B cell (primary cell): ENCODE results near the gene CMIP. TPM values are rescaled to one million over a fixed set of nuclear protein-coding genes. Genes with fewer than 3 reads are reported as not detected.

ENCODE experiments used
- ATAC-seq: fragments of 200-7000 bp; cut with Tn5 transposase; one replicate; pipeline ENCODE4 v1.10.0; 2021; ENCODE audit warnings: low read depth, mild to moderate bottlenecking, moderate number of reproducible peaks, moderate library complexity
- CTCF ChIA-PET: fragments of 350-600 bp; sonication (Branson Sonifier 250); formaldehyde crosslinking; loops from one replicate; lab custom pipeline; 2021; ENCODE audit warnings: antibody characterized with exemption, inconsistent platforms; lab: Charles Lee
- POLR2A ChIA-PET: fragments of 350-600 bp; sonication (Branson Sonifier 250); formaldehyde crosslinking; loops from one replicate; lab custom pipeline; 2021; ENCODE audit warnings: antibody characterized with exemption; lab: Charles Lee
- DNase-seq: peaks from one replicate; pipeline ENCODE4 v3.0.0; 2013
- H2AFZ ChIP-seq: 2 replicates; pipeline ENCODE4 v1.6.1; 2012; ENCODE audit warnings: mild to moderate bottlenecking, low read depth, low read length; ENCODE audit not compliant: insufficient read depth, poor library complexity, severe bottlenecking
- H3K27ac ChIP-seq, 2 donors: 1 replicate in 1 of 2; 2 replicates in 1 of 2; pipeline ENCODE4 v1.5.1; 2012 to 2013; ENCODE audit warnings: low read length in 2 of 2, mild to moderate bottlenecking in 2 of 2, moderate library complexity in 1 of 2
- H3K27me3 ChIP-seq, 4 experiments: fragments of 200-600 bp in 1 of 4; sonication (generic) in 1 of 4; replicated peaks in 1 of 4; 1 replicate in 2 of 4; 2 replicates in 2 of 4; pipeline versions ENCODE4 v1.6.1 to v1.7.0; 2013 to 2016; ENCODE audit warnings: low read length in 3 of 4, mild to moderate bottlenecking in 2 of 4, mixed read lengths in 1 of 4, moderate library complexity in 1 of 4; ENCODE audit not compliant: insufficient read depth in 4 of 4, control insufficient read depth in 3 of 4; ENCODE audit errors: control extremely low read depth in 1 of 4
- H3K36me3 ChIP-seq, 2 experiments: replicated peaks in 1 of 2; 1 replicate in 1 of 2; 2 replicates in 1 of 2; pipeline versions ENCODE4 v1.6.1 to v1.7.1; 2013; ENCODE audit warnings: low read length in 1 of 2; ENCODE audit not compliant: insufficient read depth in 2 of 2, control insufficient read depth in 1 of 2; ENCODE audit errors: control extremely low read depth in 1 of 2, extremely low read depth in 1 of 2
- H3K4me1 ChIP-seq, 2 donors: fragments of 200-600 bp in 1 of 2; sonication (generic) in 1 of 2; 1 replicate in 1 of 2; 2 replicates in 1 of 2; pipeline versions ENCODE4 v1.5.1 to v1.6.1; 2013 to 2017; ENCODE audit warnings: low read length in 2 of 2; ENCODE audit not compliant: control insufficient read depth in 2 of 2, insufficient read depth in 2 of 2
- H3K4me2 ChIP-seq: replicated peaks from 2 replicates; pipeline ENCODE3; 2012; ENCODE audit warnings: mild to moderate bottlenecking, low read depth, low read length; ENCODE audit not compliant: poor library complexity, severe bottlenecking
- H3K4me3 ChIP-seq, 5 experiments: fragments of 200-600 bp in 1 of 5; sonication (generic) in 1 of 5; 1 replicate in 3 of 5; 2 replicates in 2 of 5; pipeline versions ENCODE4 v1.5.1 to v1.7.0; 2011 to 2016; ENCODE audit warnings: low read length in 4 of 5, mild to moderate bottlenecking in 4 of 5, low read depth in 2 of 5, control low read depth in 1 of 5, moderate library complexity in 1 of 5; ENCODE audit not compliant: insufficient read depth in 1 of 5; ENCODE audit errors: control extremely low read depth in 1 of 5, extremely low read depth in 1 of 5
- H3K79me2 ChIP-seq: fragments of 200-600 bp; sonication (generic); one replicate; pipeline ENCODE4 v1.6.0; 2016; ENCODE audit warnings: low read length; ENCODE audit not compliant: control insufficient read depth, insufficient read depth
- H3K9ac ChIP-seq: fragments of 200-600 bp; sonication (generic); 2 replicates; pipeline ENCODE4 v1.6.1; 2017; ENCODE audit warnings: mild to moderate bottlenecking, low read length, moderate library complexity
- H3K9me3 ChIP-seq, 3 donors: one replicate each; pipeline versions ENCODE4 v1.6.1 to v1.7.1; 2013; ENCODE audit warnings: low read length in 2 of 3; ENCODE audit not compliant: control insufficient read depth in 2 of 3, insufficient read depth in 1 of 3; ENCODE audit errors: control extremely low read depth in 1 of 3
- H4K20me1 ChIP-seq: 2 replicates; pipeline ENCODE4 v1.6.0; 2012; ENCODE audit warnings: mild to moderate bottlenecking, low read length; ENCODE audit not compliant: insufficient read depth, control insufficient read depth, poor library complexity, severe bottlenecking
- H3K27ac Mint-ChIP-seq: one replicate; pipeline ENCODE4 v1.8.0; 2021; ENCODE audit warnings: mixed read lengths
- H3K27me3 Mint-ChIP-seq: one replicate; pipeline ENCODE4 v1.8.0; 2021; ENCODE audit warnings: mixed read lengths
- H3K4me1 Mint-ChIP-seq: one replicate; pipeline ENCODE4 v1.8.0; 2021; ENCODE audit warnings: mixed read lengths
- H3K4me3 Mint-ChIP-seq: one replicate; pipeline ENCODE4 v1.8.0; 2021; ENCODE audit warnings: mixed read lengths
- H3K9me3 Mint-ChIP-seq: one replicate; pipeline ENCODE4 v1.8.0; 2022; ENCODE audit warnings: mixed read lengths; ENCODE audit not compliant: insufficient read depth
- EZH2 ChIP-seq: IDR thresholded peaks from 2 replicates; pipeline ENCODE4 v1.6.1; 2012; ENCODE audit warnings: borderline replicate concordance, low read depth, mild to moderate bottlenecking, moderate library complexity, low read length; ENCODE audit not compliant: insufficient read depth, poor library complexity, severe bottlenecking
- WGBS: methylation state at CpG from one replicate; pipeline ENCODE4 v1.1.5; 2013; ENCODE audit warnings: missing lambda C conversion rate; ENCODE audit not compliant: insufficient coverage; 5-methylcytosine and 5-hydroxymethylcytosine counted together
- intact Hi-C: fragments of 100-400 bp; cut with micrococcal nuclease; formaldehyde crosslinking; loops from one replicate; pipeline ENCODE4 v1.10.0; 2022
- polyA plus RNA-seq: library from polyadenylated mRNA; depleted of rRNA; stranded (reverse); fragments of >200 nt; gene quantifications from 2 replicates; pipeline ENCODE4 v1.2.3, GENCODE V29; 2012
- total RNA-seq, 2 donors: library from RNA; stranded (reverse); fragments of 120-200 nt in 1 of 2; gene quantifications; 1 replicate in 1 of 2; 2 replicates in 1 of 2; pipeline versions ENCODE4 v1.2.3 to v1.2.4, GENCODE V29; 2013 to 2022
- TF ChIP-seq, protein P1 (sequence below): fragments of 200-600 bp; IDR thresholded peaks from one replicate; pipeline ENCODE4 v1.8.0; 2022; ENCODE audit warnings: antibody characterized with exemption, mild to moderate bottlenecking

CMIP gene
- total and polyA plus RNA-seq, 2 donors (not counting 1 experiment from before 2014, with no cell fraction given), result 27.1 to 155 TPM

DNA sequence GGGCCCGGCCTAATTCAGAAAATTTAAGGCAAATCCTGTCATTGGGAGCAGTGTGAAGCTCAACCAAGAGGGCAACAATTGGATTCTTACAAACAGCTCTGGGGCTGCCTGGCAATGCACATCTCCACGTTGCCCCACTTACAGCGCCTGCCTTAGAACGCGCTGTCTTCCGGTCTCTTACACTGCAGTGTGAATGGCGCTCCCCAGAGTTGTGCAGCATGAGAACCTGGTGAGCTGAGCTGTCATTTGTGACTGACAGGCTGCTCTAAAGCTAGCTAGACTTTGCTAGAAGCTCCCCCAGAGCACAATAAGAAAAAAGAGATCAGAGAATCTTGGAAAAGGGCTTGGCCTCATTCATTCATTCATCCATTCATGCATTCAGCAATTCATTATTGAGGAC, 270.0 kb downstream of the CMIP start:
- H3K27ac ChIP-seq, result no peak overlapping the region
- Mint-ChIP-seq H3K9me3 (no peaks in the 10 kb centered on the region), H3K27me3 (no peaks in the 10 kb centered on the region), H3K4me1 (peaks cover 50% of the 10 kb centered on the region), H3K4me3 (peak overlapping the region; percentile 90), H3K27ac (peak overlapping the region; percentile 89)
- H3K4me2 ChIP-seq, result peak overlapping the region; percentile 77
- peak; percentile 35 for DNase-seq
- H3K36me3 ChIP-seq, result peaks cover 0 to under 1% of the 10 kb centered on the region in 2 experiments
- no peaks in the 10 kb centered on the region for H3K9me3 ChIP-seq
- ChIA-PET POLR2A (interaction anchor here (0.6 to 1.1 kb wide), 4 partner anchors 15 to 285 kb away, joined by 3 to 5 read pairs (median 4); no protein-coding TSS in a partner anchor), CTCF (interaction anchor here (0.5 to 3.1 kb wide), 14 partner anchors 10 to 395 kb away, joined by 3 to 15 read pairs (median 4); no protein-coding TSS in a partner anchor)
- no peaks in the 10 kb centered on the region for H3K27me3 ChIP-seq
- ATAC-seq, result no peak
- TF ChIP-seq, protein P1, sequence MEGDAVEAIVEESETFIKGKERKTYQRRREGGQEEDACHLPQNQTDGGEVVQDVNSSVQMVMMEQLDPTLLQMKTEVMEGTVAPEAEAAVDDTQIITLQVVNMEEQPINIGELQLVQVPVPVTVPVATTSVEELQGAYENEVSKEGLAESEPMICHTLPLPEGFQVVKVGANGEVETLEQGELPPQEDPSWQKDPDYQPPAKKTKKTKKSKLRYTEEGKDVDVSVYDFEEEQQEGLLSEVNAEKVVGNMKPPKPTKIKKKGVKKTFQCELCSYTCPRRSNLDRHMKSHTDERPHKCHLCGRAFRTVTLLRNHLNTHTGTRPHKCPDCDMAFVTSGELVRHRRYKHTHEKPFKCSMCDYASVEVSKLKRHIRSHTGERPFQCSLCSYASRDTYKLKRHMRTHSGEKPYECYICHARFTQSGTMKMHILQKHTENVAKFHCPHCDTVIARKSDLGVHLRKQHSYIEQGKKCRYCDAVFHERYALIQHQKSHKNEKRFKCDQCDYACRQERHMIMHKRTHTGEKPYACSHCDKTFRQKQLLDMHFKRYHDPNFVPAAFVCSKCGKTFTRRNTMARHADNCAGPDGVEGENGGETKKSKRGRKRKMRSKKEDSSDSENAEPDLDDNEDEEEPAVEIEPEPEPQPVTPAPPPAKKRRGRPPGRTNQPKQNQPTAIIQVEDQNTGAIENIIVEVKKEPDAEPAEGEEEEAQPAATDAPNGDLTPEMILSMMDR, result no peak
- TF ChIP-seq EZH2, result no peak
- peaks cover 42 to 52% of the 10 kb centered on the region in 2 donors for H3K4me1 ChIP-seq
- no peaks in the 10 kb centered on the region for H4K20me1 ChIP-seq
- no peak overlapping the region for H2AFZ ChIP-seq
- intact Hi-C loops, result no loop called here
- H3K9ac ChIP-seq, result no peak overlapping the region
- 92% methylated on average over 7 of the region's 7 CpGs for WGBS
- H3K79me2 ChIP-seq, result no peaks in the 10 kb centered on the region
- no peak overlapping the region for H3K4me3 ChIP-seq
